NCI-H526 (cell line): ENCODE measurements around the gene MIER2.

ENCODE experiments used
- DNase-seq, 2 experiments: peaks; one replicate each; lab custom pipeline; 2025; lab: John Stamatoyannopoulos, UW

MIER2 gene

GRCh38 chr19:330503-330902 lies 14.1 kb downstream of the MIER2 start:
- DNase-seq: no peak

- no peak for DNase-seq
Observed at GRCh38 chr19:329876-330275, 14.7 kb downstream of the MIER2 start.

- DNase-seq: no peak
Observed at GRCh38 chr19:328025-328505, 16.5 kb downstream of the MIER2 start.

GRCh38 chr19:327291-328024 lies 17.1 kb downstream of the MIER2 start:
- DNase-seq: no peak

- no peak for DNase-seq
Observed at GRCh38 chr19:326871-327270, 17.7 kb downstream of the MIER2 start.

GRCh38 chr19:325937-326565 lies 18.5 kb downstream of the MIER2 start:
- no peak for DNase-seq

- DNase-seq: no peak
Observed at GRCh38 chr19:325173-325936, 19.2 kb downstream of the MIER2 start.

- DNase-seq: no peak
Observed at GRCh38 chr19:324716-325115, 19.9 kb downstream of the MIER2 start.

- no peak for DNase-seq
Observed at GRCh38 chr19:322616-323015, 22.0 kb downstream of the MIER2 start.

- DNase-seq: no peak
Observed at GRCh38 chr19:318509-318774, 26.2 kb downstream of the MIER2 start.

GRCh38 chr19:317710-318508 lies 26.7 kb downstream of the MIER2 start:
- DNase-seq: no peak

- DNase-seq: no peak
Observed at GRCh38 chr19:315811-316210, 28.8 kb downstream of the MIER2 start.

GRCh38 chr19:313988-314815 lies 30.4 kb downstream of the MIER2 start:
- no peak for DNase-seq

- no peak for DNase-seq
Observed at GRCh38 chr19:313169-313987, 31.2 kb downstream of the MIER2 start.

- no peak for DNase-seq
Observed at GRCh38 chr19:311813-312261, 32.8 kb downstream of the MIER2 start.

GRCh38 chr19:310781-311496 lies 33.7 kb downstream of the MIER2 start:
- DNase-seq: no peak

- DNase-seq: no peak
Observed at GRCh38 chr19:310141-310651, 34.4 kb downstream of the MIER2 start.

- no peak for DNase-seq
Observed at GRCh38 chr19:309206-309565, 35.4 kb downstream of the MIER2 start.

- DNase-seq: no peak
Observed at GRCh38 chr19:308471-309205, 36.0 kb downstream of the MIER2 start.
